ENCODE results near the gene KCNQ1. TPM values are rescaled to one million over a fixed set of nuclear protein-coding genes. Genes with fewer than 3 reads are reported as not detected.

Gene KCNQ1
- total RNA-seq, 3 donors from 2014 or later, result 15.5 to 44.7 (median 37.4) TPM

DNA sequence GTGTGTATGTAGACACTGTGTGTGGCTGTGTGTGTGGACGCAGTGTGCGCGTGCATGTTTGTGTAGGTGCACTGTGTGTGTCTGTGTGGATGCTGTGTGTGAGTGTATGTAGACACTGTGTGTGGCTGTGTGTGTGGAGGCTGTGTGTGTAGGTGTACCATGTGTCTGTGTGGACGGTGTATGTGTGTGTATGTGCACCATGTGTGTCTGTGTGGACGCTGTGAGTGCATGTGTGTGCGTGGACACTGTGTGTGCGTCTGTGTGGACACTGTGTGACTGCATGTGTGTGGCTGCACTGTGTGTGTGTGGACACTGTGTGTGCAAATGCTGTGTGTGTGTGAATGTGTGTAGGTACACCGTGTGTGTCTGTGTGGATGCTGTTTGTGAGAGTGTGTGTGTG is 10.8 kb upstream of the KCNQ1 start:
- TF ChIP-seq, protein P1, sequence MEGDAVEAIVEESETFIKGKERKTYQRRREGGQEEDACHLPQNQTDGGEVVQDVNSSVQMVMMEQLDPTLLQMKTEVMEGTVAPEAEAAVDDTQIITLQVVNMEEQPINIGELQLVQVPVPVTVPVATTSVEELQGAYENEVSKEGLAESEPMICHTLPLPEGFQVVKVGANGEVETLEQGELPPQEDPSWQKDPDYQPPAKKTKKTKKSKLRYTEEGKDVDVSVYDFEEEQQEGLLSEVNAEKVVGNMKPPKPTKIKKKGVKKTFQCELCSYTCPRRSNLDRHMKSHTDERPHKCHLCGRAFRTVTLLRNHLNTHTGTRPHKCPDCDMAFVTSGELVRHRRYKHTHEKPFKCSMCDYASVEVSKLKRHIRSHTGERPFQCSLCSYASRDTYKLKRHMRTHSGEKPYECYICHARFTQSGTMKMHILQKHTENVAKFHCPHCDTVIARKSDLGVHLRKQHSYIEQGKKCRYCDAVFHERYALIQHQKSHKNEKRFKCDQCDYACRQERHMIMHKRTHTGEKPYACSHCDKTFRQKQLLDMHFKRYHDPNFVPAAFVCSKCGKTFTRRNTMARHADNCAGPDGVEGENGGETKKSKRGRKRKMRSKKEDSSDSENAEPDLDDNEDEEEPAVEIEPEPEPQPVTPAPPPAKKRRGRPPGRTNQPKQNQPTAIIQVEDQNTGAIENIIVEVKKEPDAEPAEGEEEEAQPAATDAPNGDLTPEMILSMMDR (IDR thresholded peaks at IDR 0.05), result no peak
- H3K9me3 ChIP-seq, result no peaks in the 10 kb centered on the region
- no peak overlapping the region for H3K4me3 ChIP-seq
- intact Hi-C loops (cut with DNase I, micrococcal nuclease), result no loop called here
- H3K36me3 ChIP-seq (ENCODE audit: low read depth), result no peaks in the 10 kb centered on the region
- ATAC-seq (peak; percentile 9), DNase-seq (peak in 1 of 3 donors; percentile 16)
- H3K4me1 ChIP-seq (ENCODE audit: low read depth), result no peaks in the 10 kb centered on the region

DNA sequence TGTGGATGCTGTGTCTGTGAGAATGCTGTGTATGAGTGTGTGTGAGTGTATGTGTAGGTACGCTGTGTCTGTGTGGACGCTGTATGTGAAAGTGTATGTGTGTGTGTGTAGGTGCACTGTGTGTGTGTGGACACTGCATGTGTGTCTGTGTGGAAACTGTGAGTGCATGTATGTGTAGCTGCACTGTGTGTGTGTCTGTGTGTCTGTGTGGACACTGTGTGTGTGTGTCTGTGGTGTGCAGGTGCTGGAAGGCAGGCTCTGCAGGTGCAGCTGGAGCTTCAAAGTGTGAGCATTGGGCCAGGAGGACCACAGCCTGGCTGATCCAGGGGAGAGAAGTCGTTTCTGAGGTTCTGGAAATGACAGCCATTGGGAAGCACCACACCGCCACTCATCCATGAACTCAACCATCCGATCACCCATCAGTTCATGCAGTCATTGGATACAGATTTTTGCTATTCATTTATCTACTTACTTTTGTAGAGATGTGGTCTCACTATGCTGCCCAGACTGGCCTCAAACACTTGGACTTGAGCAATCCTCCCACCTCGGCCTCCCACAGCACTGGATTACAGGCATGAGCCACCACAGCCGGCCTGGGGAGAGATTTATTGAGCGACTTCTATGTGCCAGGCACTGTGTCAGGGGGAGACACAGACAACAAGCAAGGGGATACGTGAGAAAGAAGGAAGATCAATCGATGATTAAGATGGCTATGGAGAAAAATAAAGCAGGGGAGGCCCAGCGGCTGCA is 10.1 kb upstream of the KCNQ1 start:
- TF ChIP-seq, protein P1 (IDR thresholded peaks at IDR 0.05), result no peak
- intact Hi-C loops (cut with DNase I, micrococcal nuclease), result no loop called here

DNA sequence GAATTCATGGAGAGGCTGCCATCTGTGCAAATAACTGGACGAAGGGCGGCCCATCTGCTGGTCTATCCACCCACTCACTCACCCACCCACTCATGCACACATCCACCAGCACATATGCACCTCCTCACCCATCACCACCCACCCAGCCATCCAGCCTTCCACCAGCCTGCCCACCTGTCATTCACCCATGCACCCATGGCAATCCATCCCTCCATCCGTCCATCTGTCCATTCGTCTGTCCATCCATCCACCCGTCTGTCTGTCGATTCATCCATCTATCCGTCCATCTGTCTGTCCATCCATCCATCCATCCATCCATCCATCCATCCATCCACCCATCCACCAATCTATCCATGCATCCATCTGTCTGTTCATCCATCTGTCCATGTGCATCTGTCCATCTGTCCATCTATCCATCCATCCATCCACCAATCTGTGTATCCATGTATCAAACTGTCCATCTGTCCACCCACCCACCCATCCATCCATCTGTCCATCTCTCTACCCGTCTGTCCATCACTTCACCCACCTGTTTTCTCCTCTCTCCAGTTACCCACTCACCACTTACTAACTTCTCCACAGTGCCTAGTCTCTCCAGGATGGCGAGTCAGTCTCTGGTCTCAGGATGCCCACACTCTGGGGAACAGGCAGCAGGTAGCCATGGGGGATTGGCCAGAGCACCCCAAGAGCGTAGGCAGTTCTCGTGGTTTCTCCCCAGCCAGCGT is 9.4 kb upstream of the KCNQ1 start:
- intact Hi-C loops (cut with DNase I, micrococcal nuclease), result no loop called here
- H3K4me3 ChIP-seq, result no peak overlapping the region
- ATAC-seq (no peak), DNase-seq (peak in 1 of 3 donors; percentile 16)
- no peaks in the 10 kb centered on the region for H3K9me3 ChIP-seq
- no peaks in the 10 kb centered on the region for H3K36me3 ChIP-seq (ENCODE audit: low read depth)
- H3K4me1 ChIP-seq (ENCODE audit: low read depth), result no peaks in the 10 kb centered on the region
- TF ChIP-seq, protein P1 (IDR thresholded peaks at IDR 0.05), result no peak

More for the DNA sequence above, 10.1 kb upstream of the KCNQ1 start:
- Histone ChIP-seq H3K9me3 (no peaks in the 10 kb centered on the region), H3K4me3 (no peak overlapping the region), H3K4me1 (ENCODE audit: low read depth) (no peaks in the 10 kb centered on the region), H3K36me3 (ENCODE audit: low read depth) (no peaks in the 10 kb centered on the region)
- DNase-seq (peak in 1 of 3 donors; percentile 10), ATAC-seq (no peak)

DNA sequence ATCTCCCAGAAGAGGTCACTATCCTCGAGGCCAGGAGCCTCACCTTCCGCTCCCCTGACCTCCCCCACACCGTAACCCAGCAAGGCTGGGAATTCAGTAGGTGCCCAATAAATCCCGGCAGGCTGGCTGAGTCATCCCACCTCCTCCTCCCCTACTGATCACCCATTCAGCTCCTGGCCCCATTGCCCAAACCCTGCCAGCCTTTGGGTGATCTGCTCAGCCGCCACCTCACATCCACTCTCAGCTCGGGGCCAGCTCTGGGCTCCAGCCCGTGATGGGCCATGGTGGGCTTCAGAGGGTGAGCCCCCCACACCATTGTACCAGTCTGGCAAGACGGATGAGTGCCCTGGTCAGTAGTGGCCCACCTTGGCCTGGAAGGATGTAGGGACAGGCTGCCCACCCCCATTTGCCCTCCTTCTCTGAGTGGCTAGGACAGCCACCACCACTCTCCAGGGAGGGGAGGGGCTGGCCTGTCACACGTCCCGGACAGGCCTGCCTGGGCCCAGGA is 8.7 kb upstream of the KCNQ1 start:
- Histone ChIP-seq H3K36me3 (ENCODE audit: low read depth) (no peaks in the 10 kb centered on the region), H3K4me1 (ENCODE audit: low read depth) (peaks cover 2% of the 10 kb centered on the region), H3K4me3 (no peak overlapping the region), H3K9me3 (no peaks in the 10 kb centered on the region)
- TF ChIP-seq, protein P1 (IDR thresholded peaks at IDR 0.05), result no peak
- DNase-seq (peak in 1 of 3 donors; percentile 15), ATAC-seq (no peak)
- intact Hi-C loops (cut with DNase I, micrococcal nuclease), result no loop called here

DNA sequence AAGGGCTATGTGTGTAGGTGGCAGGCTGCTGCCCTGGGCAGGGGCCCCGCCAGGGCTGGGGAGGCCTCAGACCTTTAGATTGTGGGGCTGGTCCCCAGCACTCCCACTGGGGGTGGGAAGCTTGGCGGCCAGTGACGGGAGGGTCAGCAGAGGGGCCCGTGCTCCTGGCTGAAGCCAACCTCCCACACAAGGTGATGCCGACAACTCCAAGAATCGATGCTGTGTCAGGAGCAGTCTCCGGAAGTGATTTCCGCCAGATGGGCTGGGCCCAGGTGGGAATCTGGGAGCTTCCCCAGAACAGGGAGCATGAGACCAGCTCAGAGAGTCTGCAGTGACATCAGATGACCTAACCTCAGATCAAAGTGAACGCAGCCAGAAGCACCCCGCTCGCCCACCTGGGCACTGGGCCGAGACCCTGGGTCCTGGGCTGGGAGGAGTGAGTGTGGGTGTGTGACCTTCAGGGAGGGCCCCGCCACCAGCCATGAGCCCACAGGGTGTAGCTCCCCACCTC is 8.2 kb upstream of the KCNQ1 start:
- DNase-seq, result peak in 1 of 3 donors; percentile 6
- H3K4me1 ChIP-seq (ENCODE audit: low read depth), result peaks cover 7% of the 10 kb centered on the region
- no peak overlapping the region for H3K4me3 ChIP-seq
- TF ChIP-seq, protein P1 (IDR thresholded peaks at IDR 0.05), result no peak
- intact Hi-C loops (cut with DNase I, micrococcal nuclease), result no loop called here
- no peaks in the 10 kb centered on the region for H3K9me3 ChIP-seq
- no peak for ATAC-seq
- no peaks in the 10 kb centered on the region for H3K36me3 ChIP-seq (ENCODE audit: low read depth)
